Stimulated activated CD8-positive, alpha-beta memory T cell treated with anti-CD3 and anti-CD28 coated beads, Interleukin-7, amount 100 ng/mL, for 48 hours (primary cell): ENCODE results near the gene IL18RAP.

ENCODE experiments used
- DNase-seq, 2 donors: peaks; one replicate each; pipeline ENCODE4 v3.0.0-alpha.2; 2020; ENCODE audit warnings: low read depth in 1 of 2; ENCODE audit errors: extremely low read depth in 1 of 2

Gene IL18RAP

GRCh38 chr2:102492006-102492405, 69.0 kb downstream of the IL18RAP start:
- no peak for DNase-seq

DNA sequence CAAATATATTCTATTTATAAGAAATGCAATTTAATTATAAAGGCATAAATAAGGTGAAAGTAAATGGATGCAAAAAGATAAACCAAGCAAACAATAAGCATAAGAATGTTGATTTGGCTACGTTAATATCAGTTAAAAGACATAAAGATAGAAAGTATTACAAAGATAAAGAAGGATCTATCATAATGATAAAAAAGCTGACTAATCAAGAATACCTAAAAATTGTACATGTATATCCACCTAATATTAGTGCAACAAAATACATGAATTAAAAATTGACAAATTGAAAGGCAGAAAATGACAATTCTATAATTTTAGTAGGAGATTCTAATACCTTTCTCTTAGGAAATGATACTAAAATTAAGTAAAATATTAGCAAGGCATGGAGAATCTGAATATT, 71.6 kb downstream of the IL18RAP start:
- no peak for DNase-seq

GRCh38 chr2:102498414-102498813, 75.5 kb downstream of the IL18RAP start:
- DNase-seq: no peak

GRCh38 chr2:102499558-102499957, 76.6 kb downstream of the IL18RAP start:
- no peak for DNase-seq
